Measurements from ENCODE around the gene MAP2K6. TPM values are rescaled to one million over a fixed set of nuclear protein-coding genes. Genes with fewer than 3 reads are reported as not detected.

MAP2K6 gene
- total RNA-seq, 2 experiments from 2014 or later: 6.3 to 8.8 TPM

GRCh38 chr17:69547947-69548346 lies 133.4 kb downstream of the MAP2K6 start:
- ATAC-seq: no peak
- no peaks in the 10 kb centered on the region for H3K27me3 Mint-ChIP-seq
- H3K36me3 Mint-ChIP-seq: peaks cover 2% of the 10 kb centered on the region

DNA sequence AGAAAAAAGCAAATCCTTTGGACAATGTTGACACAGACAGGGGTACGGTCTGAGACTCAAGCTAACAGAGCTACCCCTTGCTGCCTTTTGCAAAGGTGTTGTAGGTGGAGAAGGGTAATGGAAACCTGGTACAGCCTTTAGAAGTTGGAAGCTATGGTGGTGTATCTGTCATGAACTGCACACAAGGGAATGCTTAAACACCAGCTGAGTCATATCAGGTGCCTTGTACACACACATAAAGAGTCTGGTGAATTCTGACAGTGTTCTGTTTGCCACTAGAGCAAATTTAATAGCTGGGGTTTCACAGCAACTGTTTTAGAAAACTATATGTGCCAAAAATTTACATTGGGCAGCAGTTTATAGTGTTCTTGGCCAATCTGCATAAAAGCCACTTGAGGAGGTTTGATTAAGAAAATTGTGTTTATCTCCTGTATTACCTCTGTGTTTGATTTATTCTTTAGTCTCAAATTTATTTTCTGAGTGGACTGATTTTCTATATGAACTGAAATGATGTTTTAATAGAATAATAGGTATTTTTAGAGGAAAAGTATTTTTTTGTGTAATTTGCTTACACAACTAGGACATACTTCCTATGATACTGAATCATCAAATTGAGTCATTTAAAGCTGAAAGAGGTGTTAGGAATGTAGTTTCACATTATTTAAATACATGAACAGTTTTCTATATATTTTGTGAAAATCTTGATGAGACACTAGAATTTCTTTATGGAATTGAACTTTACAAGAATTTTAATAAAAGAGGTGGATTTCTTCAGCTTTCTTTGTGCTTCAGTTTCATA lies 136.9 kb downstream of the MAP2K6 start:
- DNase-seq (no peak), ATAC-seq (no peak)
- H3K36me3 Mint-ChIP-seq: peaks cover 2% of the 10 kb centered on the region
- CTCF ChIA-PET: no interaction called here
- no peaks in the 10 kb centered on the region for H3K4me1 Mint-ChIP-seq
- no peak overlapping the region for H3K27ac Mint-ChIP-seq
- no peaks in the 10 kb centered on the region for H3K9me3 Mint-ChIP-seq (ENCODE audit: low read depth)
- no peaks in the 10 kb centered on the region for H3K27me3 Mint-ChIP-seq
- no peak overlapping the region for H3K4me3 Mint-ChIP-seq

More at GRCh38 chr17:69547947-69548346, 133.4 kb downstream of the MAP2K6 start:
- no peaks in the 10 kb centered on the region for H3K9me3 Mint-ChIP-seq (ENCODE audit: low read depth)
- no peak overlapping the region for H3K4me3 Mint-ChIP-seq
- H3K4me1 Mint-ChIP-seq: no peaks in the 10 kb centered on the region
- no peak for DNase-seq
- H3K27ac Mint-ChIP-seq: no peak overlapping the region
- CTCF ChIA-PET: no interaction called here

DNA sequence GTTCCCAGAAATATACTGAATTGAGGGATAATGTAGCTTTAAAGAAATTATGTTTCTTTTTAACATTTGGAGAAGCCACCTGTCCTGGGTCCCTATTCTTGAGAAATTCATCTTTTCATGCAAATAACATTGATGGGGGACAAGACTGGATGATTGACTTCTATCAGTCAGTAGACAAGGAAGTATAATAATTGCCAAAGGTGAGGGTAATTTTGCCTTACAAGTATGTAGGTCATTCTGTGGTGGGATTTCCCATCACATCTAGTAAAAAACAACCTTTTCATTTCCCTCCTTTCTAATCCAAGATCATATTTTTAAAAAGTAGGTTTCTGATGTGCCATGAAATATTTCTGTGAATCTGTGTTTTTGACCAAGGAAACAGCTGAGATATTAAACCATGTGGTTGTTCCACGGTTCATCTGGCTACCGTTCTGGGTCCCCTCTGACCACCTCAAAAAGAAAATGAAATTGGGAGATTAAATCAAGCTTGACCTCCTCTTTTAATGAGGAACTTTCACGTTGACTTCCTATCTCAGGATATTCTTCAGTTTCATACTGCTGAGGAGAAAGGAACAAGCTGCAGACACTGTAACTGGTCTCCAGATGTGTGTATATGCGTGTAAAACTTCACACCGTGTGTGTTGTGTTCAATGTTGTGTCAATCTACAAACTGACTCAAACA lies 138.6 kb downstream of the MAP2K6 start:
- ATAC-seq (no peak), DNase-seq (no peak)
- no peaks in the 10 kb centered on the region for H3K9me3 Mint-ChIP-seq (ENCODE audit: low read depth)
- H3K4me3 Mint-ChIP-seq: no peak overlapping the region
- H3K27ac Mint-ChIP-seq: no peak overlapping the region
- peaks cover 2% of the 10 kb centered on the region for H3K36me3 Mint-ChIP-seq
- no peaks in the 10 kb centered on the region for H3K4me1 Mint-ChIP-seq
- no peaks in the 10 kb centered on the region for H3K27me3 Mint-ChIP-seq
- CTCF ChIA-PET: no interaction called here

GRCh38 chr17:69555056-69555455 lies 140.6 kb downstream of the MAP2K6 start:
- DNase-seq: no peak
- no peak for ATAC-seq
- H3K27ac Mint-ChIP-seq: no peak overlapping the region
- CTCF ChIA-PET: no interaction called here
- H3K4me1 Mint-ChIP-seq: no peaks in the 10 kb centered on the region
- H3K4me3 Mint-ChIP-seq: no peak overlapping the region
- H3K9me3 Mint-ChIP-seq (ENCODE audit: low read depth): no peaks in the 10 kb centered on the region
- H3K36me3 Mint-ChIP-seq: peaks cover 2% of the 10 kb centered on the region
- H3K27me3 Mint-ChIP-seq: no peaks in the 10 kb centered on the region

DNA sequence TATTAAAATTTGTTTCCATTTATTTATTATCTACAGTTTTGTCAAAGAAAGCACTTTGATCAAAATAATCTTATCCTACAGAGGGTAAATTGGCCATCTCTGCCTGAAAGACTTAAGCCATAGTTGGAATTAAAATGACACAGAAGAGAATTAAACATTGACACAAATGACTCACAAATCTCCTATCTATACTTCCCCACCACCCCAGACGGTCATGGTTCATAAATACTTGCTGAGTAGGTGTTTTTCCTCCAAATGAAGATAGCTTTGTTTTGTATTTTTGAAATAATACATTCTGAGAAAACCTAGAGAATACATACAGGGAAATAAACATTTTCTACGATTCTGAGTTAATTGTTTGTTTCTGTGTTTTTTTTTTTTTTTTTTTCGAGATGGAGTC lies 142.8 kb downstream of the MAP2K6 start:
- H3K9me3 Mint-ChIP-seq (ENCODE audit: low read depth): no peaks in the 10 kb centered on the region
- no peaks in the 10 kb centered on the region for H3K36me3 Mint-ChIP-seq
- H3K4me1 Mint-ChIP-seq: no peaks in the 10 kb centered on the region
- CTCF ChIA-PET: interaction anchor here (0.8 kb wide), 1 partner anchor 19 kb away, joined by 3 read pairs; no protein-coding TSS in a partner anchor
- H3K4me3 Mint-ChIP-seq: no peak overlapping the region
- no peak overlapping the region for H3K27ac Mint-ChIP-seq
- ATAC-seq (no peak), DNase-seq (no peak)
- no peaks in the 10 kb centered on the region for H3K27me3 Mint-ChIP-seq

GRCh38 chr17:69558796-69559195 lies 144.3 kb downstream of the MAP2K6 start:
- CTCF ChIA-PET: no interaction called here
- no peak for ATAC-seq
- H3K9me3 Mint-ChIP-seq (ENCODE audit: low read depth): no peaks in the 10 kb centered on the region
- no peak overlapping the region for H3K27ac Mint-ChIP-seq
- H3K4me3 Mint-ChIP-seq: no peak overlapping the region
- H3K4me1 Mint-ChIP-seq: no peaks in the 10 kb centered on the region
- no peak for DNase-seq
- no peaks in the 10 kb centered on the region for H3K27me3 Mint-ChIP-seq
- H3K36me3 Mint-ChIP-seq: no peaks in the 10 kb centered on the region

DNA sequence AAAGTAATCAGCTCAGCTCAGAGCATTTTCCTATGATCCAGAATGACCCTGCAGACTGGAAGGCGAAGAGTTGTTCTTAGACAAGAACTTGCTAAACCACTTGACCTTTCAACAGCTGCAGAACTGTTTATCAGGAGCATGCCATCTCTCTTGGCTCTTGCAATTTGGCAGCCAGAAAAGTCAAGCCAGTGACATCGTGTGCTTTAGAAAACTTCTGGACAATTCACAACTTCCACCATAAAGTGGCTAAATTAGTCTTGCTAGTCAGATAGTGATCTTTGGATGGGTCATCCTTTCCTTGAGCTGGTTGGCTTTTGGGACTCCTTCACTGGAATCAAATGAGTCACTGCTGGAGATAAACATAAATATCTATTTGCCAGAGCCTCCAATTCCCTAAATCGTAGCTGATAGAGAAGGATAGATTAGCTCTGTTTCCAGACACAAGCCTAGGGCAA lies 146.5 kb downstream of the MAP2K6 start:
- no peak overlapping the region for H3K4me3 Mint-ChIP-seq
- H3K9me3 Mint-ChIP-seq (ENCODE audit: low read depth): no peaks in the 10 kb centered on the region
- CTCF ChIA-PET: no interaction called here
- DNase-seq (no peak), ATAC-seq (no peak)
- H3K27ac Mint-ChIP-seq: no peak overlapping the region
- H3K4me1 Mint-ChIP-seq: no peaks in the 10 kb centered on the region
- H3K36me3 Mint-ChIP-seq: no peaks in the 10 kb centered on the region
- no peaks in the 10 kb centered on the region for H3K27me3 Mint-ChIP-seq

DNA sequence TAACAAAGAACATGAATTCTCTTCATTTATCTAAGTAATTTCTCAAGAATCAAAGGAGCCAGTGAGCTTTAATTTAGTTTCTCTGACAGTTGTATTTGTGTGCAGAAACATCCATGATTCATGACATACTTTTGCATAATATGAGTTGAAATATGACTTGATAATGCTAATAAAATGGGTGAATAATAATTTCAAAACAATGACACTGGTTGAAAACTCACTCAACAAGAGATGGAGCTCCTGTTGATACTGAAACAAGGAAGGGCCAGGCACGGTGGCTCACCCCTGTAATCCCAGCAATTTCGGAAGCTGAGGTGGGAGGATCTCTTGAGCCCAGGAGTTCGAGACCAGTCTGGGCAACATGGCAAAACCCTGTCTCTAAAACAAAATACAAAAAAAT lies 147.0 kb downstream of the MAP2K6 start:
- H3K4me3 Mint-ChIP-seq: no peak overlapping the region
- no peak for DNase-seq

GRCh38 chr17:69565447-69565846 lies 150.9 kb downstream of the MAP2K6 start:
- Mint-ChIP-seq H3K36me3 (no peaks in the 10 kb centered on the region), H3K4me1 (peaks cover 4% of the 10 kb centered on the region), H3K27ac (no peak overlapping the region), H3K27me3 (peaks cover 6% of the 10 kb centered on the region), H3K4me3 (no peak overlapping the region), H3K9me3 (ENCODE audit: low read depth) (no peaks in the 10 kb centered on the region)
- DNase-seq (no peak), ATAC-seq (no peak)
- CTCF ChIA-PET: no interaction called here

More for the DNA sequence above, 147.0 kb downstream of the MAP2K6 start:
- H3K9me3 Mint-ChIP-seq (ENCODE audit: low read depth): no peaks in the 10 kb centered on the region
- no peak overlapping the region for H3K27ac Mint-ChIP-seq
- no peaks in the 10 kb centered on the region for H3K4me1 Mint-ChIP-seq
- ATAC-seq: no peak
- CTCF ChIA-PET: no interaction called here
- H3K27me3 Mint-ChIP-seq: no peaks in the 10 kb centered on the region
- H3K36me3 Mint-ChIP-seq: no peaks in the 10 kb centered on the region

DNA sequence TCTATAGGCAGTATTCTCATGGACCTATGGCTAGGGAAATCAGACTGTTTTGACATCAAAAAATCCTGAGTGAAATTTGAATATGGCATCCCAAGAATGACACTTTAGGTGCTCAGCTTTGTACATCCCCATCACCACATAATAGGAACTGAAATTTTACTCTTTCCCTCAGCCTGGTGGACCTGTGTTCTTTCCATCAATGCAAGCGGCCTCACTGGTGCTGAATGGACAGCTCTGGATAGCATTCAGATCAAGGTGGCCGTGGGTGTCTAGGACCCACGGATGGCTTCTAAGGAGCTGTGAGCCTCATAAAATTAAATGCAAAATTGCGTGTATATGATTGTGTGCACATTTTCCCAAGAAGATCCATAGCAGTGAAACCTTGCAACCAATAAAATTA lies 152.6 kb downstream of the MAP2K6 start:
- no peak for DNase-seq
- no peak for ATAC-seq
- H3K9me3 Mint-ChIP-seq (ENCODE audit: low read depth): no peaks in the 10 kb centered on the region
- no peak overlapping the region for H3K27ac Mint-ChIP-seq
- CTCF ChIA-PET: no interaction called here
- H3K36me3 Mint-ChIP-seq: no peaks in the 10 kb centered on the region
- no peak overlapping the region for H3K4me3 Mint-ChIP-seq
- H3K4me1 Mint-ChIP-seq: peaks cover 4% of the 10 kb centered on the region
- H3K27me3 Mint-ChIP-seq: peaks cover 14% of the 10 kb centered on the region

- H3K9me3 Mint-ChIP-seq (ENCODE audit: low read depth): no peaks in the 10 kb centered on the region
- CTCF ChIA-PET: no interaction called here
- no peak overlapping the region for H3K4me3 Mint-ChIP-seq
- H3K27ac Mint-ChIP-seq: no peak overlapping the region
- ATAC-seq (no peak), DNase-seq (no peak)
- peaks cover 4% of the 10 kb centered on the region for H3K4me1 Mint-ChIP-seq
- no peaks in the 10 kb centered on the region for H3K36me3 Mint-ChIP-seq
- peaks cover 27% of the 10 kb centered on the region for H3K27me3 Mint-ChIP-seq
Measured at GRCh38 chr17:69572747-69573146, 158.2 kb downstream of the MAP2K6 start.

DNA sequence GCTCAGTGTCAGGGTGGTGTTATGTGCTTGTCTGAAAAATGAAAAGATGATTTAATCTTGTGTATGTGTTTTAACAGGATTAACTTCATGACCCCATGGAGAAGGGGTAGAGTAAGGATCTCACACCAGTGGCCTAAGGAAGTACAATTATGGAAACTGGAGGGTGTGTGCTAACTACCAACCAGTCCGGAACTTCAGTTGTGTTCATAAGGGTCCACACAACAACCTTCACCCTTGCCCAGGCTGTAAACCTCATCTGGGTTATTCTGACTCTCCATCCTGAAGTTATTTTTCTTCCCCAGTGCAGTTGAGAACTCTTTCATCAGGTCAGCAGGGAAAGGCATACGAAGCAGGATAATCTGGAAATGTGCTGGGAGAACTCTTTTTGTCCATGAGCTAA lies 158.9 kb downstream of the MAP2K6 start:
- Mint-ChIP-seq H3K4me3 (no peak overlapping the region), H3K9me3 (ENCODE audit: low read depth) (no peaks in the 10 kb centered on the region), H3K27ac (no peak overlapping the region), H3K4me1 (peaks cover 4% of the 10 kb centered on the region), H3K36me3 (no peaks in the 10 kb centered on the region), H3K27me3 (peaks cover 30% of the 10 kb centered on the region)
- ATAC-seq: no peak
- no peak for DNase-seq
- CTCF ChIA-PET: no interaction called here

- H3K4me3 Mint-ChIP-seq: no peak overlapping the region
- no peak overlapping the region for H3K27ac Mint-ChIP-seq
- no peak for DNase-seq
- no peaks in the 10 kb centered on the region for H3K36me3 Mint-ChIP-seq
- H3K9me3 Mint-ChIP-seq (ENCODE audit: low read depth): no peaks in the 10 kb centered on the region
- no peaks in the 10 kb centered on the region for H3K4me1 Mint-ChIP-seq
- no peak for ATAC-seq
- H3K27me3 Mint-ChIP-seq: peaks cover 31% of the 10 kb centered on the region
- CTCF ChIA-PET: no interaction called here
Measured at GRCh38 chr17:69574257-69575197, 160.0 kb downstream of the MAP2K6 start.
